PC-3 (cell line): ENCODE results near the gene BSN. TPM values are rescaled to one million over a fixed set of nuclear protein-coding genes. Genes with fewer than 3 reads are reported as not detected.

Experiments
- ATAC-seq: fragments of 200-7000 bp; cut with Tn5 transposase; 2 replicates; pipeline ENCODE4 v1.9.1; 2020; ENCODE audit warnings: mild to moderate bottlenecking, moderate library complexity
- BruUV-seq: library from RNA; stranded (reverse); fragments of 400-500 nt; replicated peaks from 2 replicates; lab custom pipeline; 2021; lab: Mats Ljungman, UMichigan
- CTCF ChIA-PET: fragments of 300-600 bp; sonication (Branson Sonifier 250); formaldehyde crosslinking; loops from one replicate; lab custom pipeline; 2022; ENCODE audit warnings: antibody characterized with exemption; lab: Charles Lee
- POLR2A ChIA-PET: fragments of 300-600 bp; sonication (Branson Sonifier 250); formaldehyde crosslinking; loops from one replicate; lab custom pipeline; 2022; ENCODE audit warnings: antibody characterized with exemption; ENCODE audit not compliant: unreplicated experiment; lab: Charles Lee
- DNase-seq: peaks from one replicate; pipeline ENCODE4 v3.0.0-alpha.2; 2015
- H2AFZ ChIP-seq: fragments of 300-600 bp; sonication (generic); 2 replicates; pipeline ENCODE4 v1.6.0; 2016; ENCODE audit warnings: antibody characterized with exemption, low read length
- H3F3A ChIP-seq: fragments of 300-600 bp; sonication (generic); one replicate; pipeline ENCODE4 v1.6.0; 2017; ENCODE audit warnings: antibody characterized with exemption, low read length, control low read depth, mild to moderate bottlenecking; ENCODE audit not compliant: unreplicated experiment
- H3K27ac ChIP-seq: fragments of 300-600 bp; sonication (generic); 2 replicates; pipeline ENCODE4 v1.5.1; 2016; ENCODE audit warnings: mild to moderate bottlenecking, low read length
- H3K27me3 ChIP-seq: fragments of 300-600 bp; sonication (generic); 2 replicates; pipeline ENCODE4 v1.6.1; 2016; ENCODE audit warnings: low read length, mixed read lengths
- H3K36me3 ChIP-seq: fragments of 300-600 bp; sonication (generic); 2 replicates; pipeline ENCODE4 v1.6.1; 2016; ENCODE audit warnings: low read depth, mixed run types, low read length, mixed read lengths
- H3K4me1 ChIP-seq: fragments of 300-600 bp; sonication (generic); 2 replicates; pipeline ENCODE4 v1.5.1; 2016; ENCODE audit warnings: low read length; ENCODE audit not compliant: insufficient read depth
- H3K4me2 ChIP-seq: fragments of 300-600 bp; sonication (generic); 2 replicates; pipeline ENCODE4 v1.6.0; 2016; ENCODE audit warnings: low read length
- H3K4me3 ChIP-seq: fragments of 300-600 bp; sonication (generic); 2 replicates; pipeline ENCODE4 v1.5.1; 2016; ENCODE audit warnings: mild to moderate bottlenecking, low read length, mixed read lengths
- H3K79me2 ChIP-seq: fragments of 300-600 bp; sonication (generic); 2 replicates; pipeline ENCODE4 v1.6.1; 2017; ENCODE audit warnings: low read length, mixed read lengths
- H3K9ac ChIP-seq: fragments of 300-600 bp; sonication (generic); 2 replicates; pipeline ENCODE4 v1.6.0; 2016; ENCODE audit warnings: mild to moderate bottlenecking, low read length
- H3K9me2 ChIP-seq: fragments of 300-600 bp; sonication (generic); replicated peaks from 2 replicates; pipeline ENCODE4 v1.6.1; 2016; ENCODE audit warnings: mixed run types, low read length, mixed read lengths
- H3K9me3 ChIP-seq: fragments of 300-600 bp; sonication (generic); 2 replicates; pipeline ENCODE4 v1.6.1; 2016; ENCODE audit warnings: low read length, mixed read lengths
- H4K20me1 ChIP-seq: fragments of 300-600 bp; sonication (generic); 2 replicates; pipeline ENCODE4 v1.6.1; 2016; ENCODE audit warnings: low read length, mixed read lengths
- EZH2 ChIP-seq: fragments of 300-600 bp; sonication (generic); IDR thresholded peaks from one replicate; pipeline ENCODE4 v1.6.1; 2017; ENCODE audit warnings: antibody characterized with exemption, mild to moderate bottlenecking, low read length; ENCODE audit not compliant: unreplicated experiment
- EZH2phosphoT487 ChIP-seq: fragments of 300-600 bp; sonication (generic); IDR thresholded peaks from 2 replicates; pipeline ENCODE4 v1.6.1; 2018; ENCODE audit warnings: mild to moderate bottlenecking, antibody characterized with exemption, low read length, borderline replicate concordance
- intact Hi-C: fragments of 100-400 bp; cut with micrococcal nuclease; formaldehyde crosslinking; loops from 2 replicates; pipeline ENCODE4 v1.9.0; 2023
- total RNA-seq: library from RNA; depleted of rRNA; stranded (reverse); fragments of >200 nt; gene quantifications from 2 replicates; pipeline ENCODE4 v1.2.3, GENCODE V29; 2014
- TF ChIP-seq, protein P1 (sequence below): fragments of 300-600 bp; sonication (generic); conservative IDR thresholded peaks from 2 replicates; pipeline ENCODE4 v1.5.1; 2017; ENCODE audit warnings: antibody characterized with exemption, low read depth, mild to moderate bottlenecking, low read length

Gene BSN
- total RNA-seq, 1 experiment from 2014 or later: 0.80 TPM

GRCh38 chr3:49646236-49646635 lies 92.0 kb downstream of the BSN start:
- H3K27me3 ChIP-seq: no peaks in the 10 kb centered on the region
- DNase-seq (no peak), ATAC-seq (no peak)
- H3K79me2 ChIP-seq: no peaks in the 10 kb centered on the region
- TF ChIP-seq, protein P1, sequence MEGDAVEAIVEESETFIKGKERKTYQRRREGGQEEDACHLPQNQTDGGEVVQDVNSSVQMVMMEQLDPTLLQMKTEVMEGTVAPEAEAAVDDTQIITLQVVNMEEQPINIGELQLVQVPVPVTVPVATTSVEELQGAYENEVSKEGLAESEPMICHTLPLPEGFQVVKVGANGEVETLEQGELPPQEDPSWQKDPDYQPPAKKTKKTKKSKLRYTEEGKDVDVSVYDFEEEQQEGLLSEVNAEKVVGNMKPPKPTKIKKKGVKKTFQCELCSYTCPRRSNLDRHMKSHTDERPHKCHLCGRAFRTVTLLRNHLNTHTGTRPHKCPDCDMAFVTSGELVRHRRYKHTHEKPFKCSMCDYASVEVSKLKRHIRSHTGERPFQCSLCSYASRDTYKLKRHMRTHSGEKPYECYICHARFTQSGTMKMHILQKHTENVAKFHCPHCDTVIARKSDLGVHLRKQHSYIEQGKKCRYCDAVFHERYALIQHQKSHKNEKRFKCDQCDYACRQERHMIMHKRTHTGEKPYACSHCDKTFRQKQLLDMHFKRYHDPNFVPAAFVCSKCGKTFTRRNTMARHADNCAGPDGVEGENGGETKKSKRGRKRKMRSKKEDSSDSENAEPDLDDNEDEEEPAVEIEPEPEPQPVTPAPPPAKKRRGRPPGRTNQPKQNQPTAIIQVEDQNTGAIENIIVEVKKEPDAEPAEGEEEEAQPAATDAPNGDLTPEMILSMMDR: no peak
- TF ChIP-seq EZH2: no peak
- TF ChIP-seq EZH2phosphoT487: no peak
- H3K36me3 ChIP-seq: no peaks in the 10 kb centered on the region
- H2AFZ ChIP-seq: no peak overlapping the region
- H3F3A ChIP-seq: no peaks in the 10 kb centered on the region
- BruUV-seq: no TSS peak
- ChIA-PET CTCF (no interaction called here), POLR2A (no interaction called here)
- intact Hi-C loops: no loop called here
- no peak overlapping the region for H3K4me2 ChIP-seq
- no peak overlapping the region for H3K27ac ChIP-seq
- no peak overlapping the region for H3K9ac ChIP-seq
- H3K9me2 ChIP-seq: no peaks in the 10 kb centered on the region
- H3K4me1 ChIP-seq: peaks cover 5% of the 10 kb centered on the region; the same call in 1 of the 2 replicates
- H4K20me1 ChIP-seq: no peaks in the 10 kb centered on the region
- H3K4me3 ChIP-seq: no peak overlapping the region
- H3K9me3 ChIP-seq: no peaks in the 10 kb centered on the region

- DNase-seq (no peak), ATAC-seq (peak; percentile 45)
- CTCF ChIA-PET: no interaction called here
- Histone ChIP-seq H3F3A (no peaks in the 10 kb centered on the region), H3K9me3 (no peaks in the 10 kb centered on the region), H3K9me2 (no peaks in the 10 kb centered on the region), H3K36me3 (no peaks in the 10 kb centered on the region), H4K20me1 (no peaks in the 10 kb centered on the region), H3K4me1 (peaks cover 5% of the 10 kb centered on the region; the same call in 1 of the 2 replicates), H2AFZ (no peak overlapping the region), H3K27me3 (no peaks in the 10 kb centered on the region), H3K4me2 (no peak overlapping the region), H3K27ac (no peak overlapping the region), H3K9ac (no peak overlapping the region), H3K79me2 (no peaks in the 10 kb centered on the region), H3K4me3 (no peak overlapping the region)
- intact Hi-C loops: no loop called here
- no TSS peak for BruUV-seq
- TF ChIP-seq EZH2: no peak
- POLR2A ChIA-PET: no interaction called here
Measured at GRCh38 chr3:49647741-49648140, 93.5 kb downstream of the BSN start.

GRCh38 chr3:49648354-49649019 lies 94.2 kb downstream of the BSN start:
- no peaks in the 10 kb centered on the region for H4K20me1 ChIP-seq
- intact Hi-C loops: no loop called here
- H3K36me3 ChIP-seq: no peaks in the 10 kb centered on the region
- no peaks in the 10 kb centered on the region for H3K27me3 ChIP-seq
- H3K9me2 ChIP-seq: no peaks in the 10 kb centered on the region
- TF ChIP-seq EZH2 (no peak), EZH2phosphoT487 (no peak)
- TF ChIP-seq, protein P1: no peak
- H3K9me3 ChIP-seq: no peaks in the 10 kb centered on the region
- DNase-seq: no peak
- H3K79me2 ChIP-seq: no peaks in the 10 kb centered on the region
- BruUV-seq: no TSS peak
- peaks cover 5% of the 10 kb centered on the region; the same call in 1 of the 2 replicates for H3K4me1 ChIP-seq
- no peak overlapping the region for H2AFZ ChIP-seq
- H3K27ac ChIP-seq: no peak overlapping the region
- no peak for ATAC-seq
- CTCF ChIA-PET: no interaction called here
- POLR2A ChIA-PET: no interaction called here
- no peaks in the 10 kb centered on the region for H3F3A ChIP-seq
- H3K4me2 ChIP-seq: no peak overlapping the region
- no peak overlapping the region for H3K4me3 ChIP-seq
- no peak overlapping the region for H3K9ac ChIP-seq
